ENCODE results near the gene RDH13. TPM values are rescaled to one million over a fixed set of nuclear protein-coding genes. Genes with fewer than 3 reads are reported as not detected.
"Not testable (repeated sequence)": the region's sequence is repeated elsewhere in the genome, so short reads cannot be mapped to it uniquely, and the experiment has no call there.

RDH13 gene
- total RNA-seq, 2 experiments from 2014 or later: 21.7 to 24.0 TPM

- no peak overlapping the region for H3K4me3 Mint-ChIP-seq
- peaks cover 12% of the 10 kb centered on the region for H3K36me3 Mint-ChIP-seq
- H3K27ac Mint-ChIP-seq: no peak overlapping the region
- peaks cover 2% of the 10 kb centered on the region for H3K4me1 Mint-ChIP-seq
- peaks cover 3% of the 10 kb centered on the region for H3K9me3 Mint-ChIP-seq
- no peak for DNase-seq
- H3K27me3 Mint-ChIP-seq: no peaks in the 10 kb centered on the region
These were observed 31.8 kb downstream of the RDH13 start for GRCh38 chr19:55031178-55031577.

DNA sequence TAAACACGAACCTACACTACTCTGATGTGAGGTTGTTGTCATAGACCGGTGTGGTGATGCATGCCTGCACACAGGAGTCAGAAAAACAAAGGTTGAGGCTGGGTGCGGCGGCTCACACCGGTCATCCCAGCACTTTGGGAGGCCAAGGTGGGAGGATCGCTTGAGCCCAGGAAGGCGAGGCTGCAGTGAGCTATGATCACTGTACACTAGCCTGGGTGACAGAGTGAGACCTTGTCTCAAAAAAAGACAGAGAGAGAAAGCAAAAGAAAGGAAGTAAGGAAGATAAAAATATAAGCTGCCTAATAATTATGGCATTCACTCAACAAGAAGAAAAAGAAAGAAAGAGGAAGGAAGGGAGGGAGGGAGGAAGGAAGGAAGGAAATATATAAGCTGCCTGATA, 34.2 kb downstream of the RDH13 start:
- Mint-ChIP-seq H3K27ac (no peak overlapping the region), H3K36me3 (peaks cover 29% of the 10 kb centered on the region), H3K27me3 (no peaks in the 10 kb centered on the region), H3K9me3 (peaks cover 12% of the 10 kb centered on the region), H3K4me3 (no peak overlapping the region), H3K4me1 (peaks cover 2% of the 10 kb centered on the region)
- no peak for DNase-seq

DNA sequence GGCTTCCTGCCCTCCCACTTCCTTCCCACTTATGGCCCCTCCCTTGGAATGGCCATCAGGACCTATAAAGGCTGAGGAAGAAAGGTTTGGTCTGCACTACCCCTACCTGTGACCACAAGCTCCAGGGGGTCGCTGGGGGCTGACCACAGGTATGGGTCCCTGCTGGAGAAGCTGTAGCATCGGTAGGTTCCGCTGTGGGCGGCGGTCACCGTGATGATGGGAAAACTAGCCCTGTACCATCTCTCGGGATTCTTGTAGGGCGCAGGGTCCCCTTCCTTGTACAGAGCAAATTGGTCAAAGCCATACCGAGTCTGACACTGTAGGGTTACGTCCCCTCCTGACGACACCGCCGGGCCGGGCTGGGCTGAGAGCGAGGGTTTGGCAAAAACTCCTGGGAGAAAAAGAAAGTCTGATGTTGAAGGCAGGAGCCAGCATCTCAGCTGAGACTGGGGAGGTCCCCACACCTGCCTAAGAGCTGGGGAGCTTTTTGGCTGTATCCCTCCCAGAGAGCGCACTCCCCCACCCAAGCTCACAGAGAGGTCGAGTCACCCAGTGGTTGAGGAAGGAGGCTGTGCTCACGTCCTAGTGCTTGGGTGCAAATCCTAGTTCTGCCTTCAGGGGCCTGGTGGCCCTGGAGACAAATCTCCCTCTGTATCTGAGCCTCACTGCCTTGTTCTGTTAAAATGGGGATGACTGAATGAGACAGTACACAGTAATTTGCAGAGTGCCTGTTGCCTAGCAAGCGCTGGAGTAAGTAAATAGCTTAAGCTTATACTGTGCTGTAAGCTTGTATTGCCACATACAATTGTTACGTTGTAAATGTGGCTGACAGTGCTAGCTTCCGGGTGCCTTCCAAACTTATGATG, 35.2 kb downstream of the RDH13 start:
- Mint-ChIP-seq H3K9me3 (peaks cover 17% of the 10 kb centered on the region), H3K27ac (no peak overlapping the region), H3K27me3 (no peaks in the 10 kb centered on the region), H3K36me3 (peaks cover 37% of the 10 kb centered on the region), H3K4me1 (peaks cover 2% of the 10 kb centered on the region), H3K4me3 (no peak overlapping the region)
- no peak for DNase-seq

- not testable (repeated sequence) for H3K4me3 Mint-ChIP-seq, H3K27me3 Mint-ChIP-seq, DNase-seq, H3K4me1 Mint-ChIP-seq, H3K27ac Mint-ChIP-seq
- H3K36me3 Mint-ChIP-seq: peaks cover 40% of the 10 kb centered on the region
- H3K9me3 Mint-ChIP-seq: peaks cover 23% of the 10 kb centered on the region
These were observed 35.8 kb downstream of the RDH13 start for GRCh38 chr19:55027140-55027471.

GRCh38 chr19:55024111-55024510, 38.8 kb downstream of the RDH13 start:
- Mint-ChIP-seq H3K27ac (no peak overlapping the region), H3K27me3 (no peaks in the 10 kb centered on the region), H3K4me3 (no peak overlapping the region), H3K4me1 (peaks cover 2% of the 10 kb centered on the region), H3K9me3 (peaks cover 30% of the 10 kb centered on the region), H3K36me3 (peaks cover 58% of the 10 kb centered on the region)
- DNase-seq: no peak

DNA sequence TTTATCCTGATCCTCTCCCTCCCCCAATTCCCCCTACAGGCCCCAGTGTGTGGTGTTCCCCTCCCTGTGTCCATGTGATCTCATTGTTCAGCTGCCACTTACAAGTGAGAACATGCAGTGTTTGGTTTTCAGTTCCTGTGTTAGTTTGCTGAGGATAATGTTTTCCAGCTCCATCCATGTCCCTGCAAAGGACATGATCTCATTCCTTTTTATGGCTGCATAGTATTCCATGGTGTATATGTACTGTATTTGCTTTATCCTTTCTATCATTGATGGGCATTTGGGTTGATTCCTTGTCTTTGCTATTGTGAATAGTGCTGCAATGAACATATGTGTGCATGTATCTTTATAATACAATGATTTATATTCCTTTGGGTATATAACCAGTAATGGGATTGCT, 42.6 kb downstream of the RDH13 start:
- not testable (repeated sequence) for H3K27ac Mint-ChIP-seq, H3K4me1 Mint-ChIP-seq, DNase-seq, H3K27me3 Mint-ChIP-seq, H3K4me3 Mint-ChIP-seq
- Mint-ChIP-seq H3K36me3 (peaks cover 75% of the 10 kb centered on the region), H3K9me3 (peaks cover 30% of the 10 kb centered on the region)

DNA sequence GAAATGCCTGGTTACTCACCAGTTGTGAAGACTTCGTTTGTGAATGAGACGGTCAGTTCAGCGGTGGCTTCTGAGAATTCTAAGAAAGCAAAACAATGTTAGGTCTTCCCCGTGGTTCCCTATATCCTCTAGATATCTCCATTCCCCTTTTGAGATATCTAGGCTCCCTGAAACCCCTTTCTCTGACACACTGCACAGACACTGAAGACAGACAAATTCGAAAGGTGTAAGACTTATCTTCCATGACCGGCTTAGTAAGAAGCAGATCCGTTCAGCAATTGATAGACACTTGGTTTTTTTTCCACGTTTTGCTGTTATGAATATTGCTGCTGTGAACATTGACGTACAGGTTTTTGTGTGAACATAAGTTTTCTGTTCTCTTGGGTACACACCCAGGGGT, 44.3 kb downstream of the RDH13 start:
- H3K27me3 Mint-ChIP-seq: no peaks in the 10 kb centered on the region
- no peak overlapping the region for H3K27ac Mint-ChIP-seq
- no peak overlapping the region for H3K4me3 Mint-ChIP-seq
- peaks cover 73% of the 10 kb centered on the region for H3K36me3 Mint-ChIP-seq
- no peak for DNase-seq
- H3K4me1 Mint-ChIP-seq: peaks cover 4% of the 10 kb centered on the region
- peaks cover 25% of the 10 kb centered on the region for H3K9me3 Mint-ChIP-seq

- Mint-ChIP-seq H3K36me3 (peaks cover 74% of the 10 kb centered on the region), H3K4me1 (peaks cover 4% of the 10 kb centered on the region), H3K27ac (no peak overlapping the region), H3K27me3 (no peaks in the 10 kb centered on the region), H3K4me3 (no peak overlapping the region), H3K9me3 (peaks cover 23% of the 10 kb centered on the region)
- DNase-seq: no peak
These were observed 44.7 kb downstream of the RDH13 start for GRCh38 chr19:55018216-55018615.

GRCh38 chr19:55016017-55016416, 46.9 kb downstream of the RDH13 start:
- Mint-ChIP-seq H3K4me1 (peaks cover 4% of the 10 kb centered on the region), H3K9me3 (peaks cover 19% of the 10 kb centered on the region), H3K4me3 (no peak overlapping the region), H3K27me3 (no peaks in the 10 kb centered on the region), H3K27ac (no peak overlapping the region), H3K36me3 (peaks cover 78% of the 10 kb centered on the region)
- no peak for DNase-seq

- Mint-ChIP-seq H3K9me3 (peaks cover 21% of the 10 kb centered on the region), H3K4me1 (peaks cover 4% of the 10 kb centered on the region), H3K27me3 (no peaks in the 10 kb centered on the region), H3K4me3 (peak overlapping the region; percentile 57), H3K27ac (no peak overlapping the region), H3K36me3 (peaks cover 78% of the 10 kb centered on the region)
- DNase-seq: no peak
These were observed 47.8 kb downstream of the RDH13 start for GRCh38 chr19:55015126-55015525.

GRCh38 chr19:55014714-55015113, 48.2 kb downstream of the RDH13 start:
- Mint-ChIP-seq H3K36me3 (peaks cover 78% of the 10 kb centered on the region), H3K27me3 (no peaks in the 10 kb centered on the region), H3K4me3 (peak overlapping the region; percentile 57), H3K4me1 (peaks cover 4% of the 10 kb centered on the region), H3K27ac (peak overlapping the region; percentile 44), H3K9me3 (peaks cover 21% of the 10 kb centered on the region)
- no peak for DNase-seq

DNA sequence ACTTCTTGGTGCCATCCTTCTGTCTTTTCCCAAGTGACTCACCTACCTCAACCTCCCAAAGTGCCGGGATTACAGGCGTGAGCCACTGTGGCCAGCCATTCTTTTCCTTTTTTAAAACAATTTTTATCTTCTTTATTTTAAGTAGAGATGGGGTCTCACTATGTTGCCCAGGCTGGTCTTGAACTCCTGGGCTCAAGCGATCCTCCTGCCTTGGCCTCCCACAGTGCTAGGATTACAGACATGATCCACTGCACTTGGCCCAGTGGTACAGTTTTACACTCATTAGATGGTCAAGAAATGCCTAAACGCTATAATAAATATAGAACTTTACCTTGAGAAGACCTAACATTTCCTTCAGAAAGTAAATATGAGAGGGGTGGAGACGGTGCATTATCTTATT, 49.4 kb downstream of the RDH13 start:
- Mint-ChIP-seq H3K27me3 (no peaks in the 10 kb centered on the region), H3K27ac (no peak overlapping the region), H3K4me1 (peaks cover 6% of the 10 kb centered on the region), H3K9me3 (peaks cover 27% of the 10 kb centered on the region), H3K36me3 (peaks cover 83% of the 10 kb centered on the region), H3K4me3 (no peak overlapping the region)
- no peak for DNase-seq

DNA sequence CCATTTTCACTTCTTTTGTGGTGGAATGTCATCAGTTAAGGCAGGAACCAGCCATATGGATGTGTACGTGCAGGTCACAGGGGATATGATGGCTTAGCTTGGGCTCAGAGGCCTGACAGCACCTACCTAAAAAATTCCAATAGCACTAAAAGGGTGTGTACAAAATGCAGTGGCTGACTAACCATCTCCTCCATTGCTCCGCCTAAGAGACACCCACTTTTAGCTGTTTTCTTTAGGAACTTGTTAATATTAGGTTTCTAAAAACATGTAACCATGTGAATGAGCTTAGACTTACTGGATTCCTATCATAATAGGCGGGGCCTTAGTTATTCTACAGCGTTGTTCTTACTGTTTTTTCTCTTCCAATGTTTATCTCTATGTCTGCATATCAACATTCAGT, 50.6 kb downstream of the RDH13 start:
- H3K27ac Mint-ChIP-seq: no peak overlapping the region
- H3K36me3 Mint-ChIP-seq: peaks cover 80% of the 10 kb centered on the region

DNA sequence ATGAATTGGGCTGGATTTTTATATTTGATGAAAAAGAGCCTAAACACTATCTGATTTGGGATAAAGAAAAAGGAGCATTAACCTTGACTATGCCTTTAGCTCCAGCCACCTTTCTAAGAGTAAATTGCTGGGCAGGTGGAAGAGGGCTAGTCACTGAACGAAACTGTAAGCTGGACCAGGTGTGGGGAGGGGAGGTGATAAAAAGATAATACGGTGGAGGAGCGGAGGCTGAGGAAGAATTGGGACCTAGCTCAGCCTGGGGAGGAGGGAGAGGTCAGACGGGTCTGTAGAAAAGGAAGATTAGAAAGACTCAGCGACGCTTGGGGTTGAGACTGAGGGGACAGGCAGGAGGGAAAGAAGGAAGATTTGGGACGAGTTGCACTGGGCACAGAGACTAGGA, 52.4 kb downstream of the RDH13 start:
- H3K4me1 Mint-ChIP-seq: peaks cover 25% of the 10 kb centered on the region
- not testable (repeated sequence) for DNase-seq, H3K27me3 Mint-ChIP-seq, H3K27ac Mint-ChIP-seq, H3K4me3 Mint-ChIP-seq
- peaks cover 79% of the 10 kb centered on the region for H3K36me3 Mint-ChIP-seq
- peaks cover 39% of the 10 kb centered on the region for H3K9me3 Mint-ChIP-seq

More for the DNA sequence above, 50.6 kb downstream of the RDH13 start:
- DNase-seq: no peak
- H3K4me1 Mint-ChIP-seq: peaks cover 12% of the 10 kb centered on the region
- H3K27me3 Mint-ChIP-seq: no peaks in the 10 kb centered on the region
- H3K9me3 Mint-ChIP-seq: peaks cover 28% of the 10 kb centered on the region
- H3K4me3 Mint-ChIP-seq: no peak overlapping the region

DNA sequence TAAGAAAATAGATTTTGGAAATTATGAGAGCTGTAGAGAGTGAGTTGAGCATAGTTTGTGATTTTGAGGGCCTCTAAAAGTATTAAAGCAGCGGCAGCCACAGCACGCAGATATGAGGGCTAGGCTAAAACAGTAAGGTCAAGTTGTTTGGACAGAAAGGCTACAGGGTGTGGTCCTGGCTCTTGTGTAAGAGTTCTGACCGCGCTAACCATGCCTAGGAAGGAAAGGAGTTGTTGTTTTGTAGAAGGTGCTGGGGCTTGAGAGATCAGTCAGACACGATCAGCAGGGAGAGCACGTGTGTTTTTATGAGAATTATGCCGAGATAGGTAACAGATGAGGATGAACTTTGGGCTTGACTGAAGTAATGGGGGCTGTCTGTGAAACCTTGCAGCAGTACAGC, 54.2 kb downstream of the RDH13 start:
- peaks cover 14% of the 10 kb centered on the region for H3K27me3 Mint-ChIP-seq
- H3K9me3 Mint-ChIP-seq: peaks cover 50% of the 10 kb centered on the region
- H3K4me1 Mint-ChIP-seq: peaks cover 22% of the 10 kb centered on the region
- peaks cover 80% of the 10 kb centered on the region for H3K36me3 Mint-ChIP-seq
- not testable (repeated sequence) for DNase-seq, H3K27ac Mint-ChIP-seq, H3K4me3 Mint-ChIP-seq

- not testable (repeated sequence) for H3K4me3 Mint-ChIP-seq, DNase-seq, H3K27ac Mint-ChIP-seq
- Mint-ChIP-seq H3K27me3 (peaks cover 20% of the 10 kb centered on the region), H3K9me3 (peaks cover 48% of the 10 kb centered on the region), H3K36me3 (peaks cover 79% of the 10 kb centered on the region), H3K4me1 (peaks cover 22% of the 10 kb centered on the region)
These were observed 54.8 kb downstream of the RDH13 start for GRCh38 chr19:55008189-55008588.
